Astrocyte (in vitro differentiated cells and primary cell): ENCODE data around the gene APPBP2. TPM values are rescaled to one million over a fixed set of nuclear protein-coding genes. Genes with fewer than 3 reads are reported as not detected.
"Not testable (repeated sequence)": the region's sequence is repeated elsewhere in the genome, so short reads cannot be mapped to it uniquely, and the experiment has no call there.

ENCODE experiments used
- DNase-seq: peaks from one replicate; pipeline ENCODE4 v3.0.0-alpha.2; 2010; ENCODE audit warnings: low read depth
- FAIRE-seq: peaks from 2 replicates; lab custom pipeline; 2011; peaks lifted over from hg19 to GRCh38; lab: Jason Lieb, UNC
- H2AFZ ChIP-seq: 2 replicates; pipeline ENCODE4 v1.6.0; 2012; ENCODE audit warnings: low read depth, low read length, inconsistent platforms
- H3K27ac ChIP-seq: 2 replicates; pipeline ENCODE4 v1.5.1; 2011; ENCODE audit warnings: low read depth, low read length, inconsistent platforms
- H3K27me3 ChIP-seq: 2 replicates; pipeline ENCODE4 v1.6.0; 2011; ENCODE audit warnings: low read length, inconsistent platforms; ENCODE audit not compliant: insufficient read depth
- H3K36me3 ChIP-seq: 2 replicates; pipeline ENCODE4 v1.5.1; 2011; ENCODE audit warnings: low read length, inconsistent platforms; ENCODE audit not compliant: insufficient read depth
- H3K4me1 ChIP-seq: 2 replicates; pipeline ENCODE4 v1.5.1; 2011; ENCODE audit warnings: low read length, inconsistent platforms; ENCODE audit not compliant: insufficient read depth
- H3K4me2 ChIP-seq: 2 replicates; pipeline ENCODE4 v1.6.0; 2012; ENCODE audit warnings: low read length, inconsistent platforms
- H3K4me3 ChIP-seq: 2 replicates; pipeline ENCODE4 v1.5.1; 2011; ENCODE audit warnings: low read depth, mild to moderate bottlenecking, low read length, inconsistent platforms; ENCODE audit not compliant: insufficient read depth
- H3K79me2 ChIP-seq: 2 replicates; pipeline ENCODE4 v1.6.0; 2012; ENCODE audit warnings: mild to moderate bottlenecking, low read length, inconsistent platforms; ENCODE audit not compliant: insufficient read depth
- H3K9ac ChIP-seq: 2 replicates; pipeline ENCODE4 v1.6.0; 2012; ENCODE audit warnings: mild to moderate bottlenecking, low read length, inconsistent platforms
- H3K9me3 ChIP-seq: 2 replicates; pipeline ENCODE4 v1.5.1; 2012; ENCODE audit warnings: low read depth, mild to moderate bottlenecking, low read length, inconsistent platforms; ENCODE audit not compliant: insufficient read depth
- H4K20me1 ChIP-seq: 2 replicates; pipeline ENCODE4 v1.6.0; 2012; ENCODE audit warnings: low read length, inconsistent platforms; ENCODE audit not compliant: insufficient read depth
- H3K27ac Mint-ChIP-seq: one replicate; pipeline ENCODE4 v1.8.0; 2021; ENCODE audit warnings: mild to moderate bottlenecking, mixed read lengths; ENCODE audit not compliant: unreplicated experiment
- H3K27me3 Mint-ChIP-seq: one replicate; pipeline ENCODE4 v1.8.0; 2021; ENCODE audit warnings: low read depth, mixed read lengths; ENCODE audit not compliant: unreplicated experiment
- H3K36me3 Mint-ChIP-seq: one replicate; pipeline ENCODE4 v1.8.0; 2021; ENCODE audit warnings: low read depth, mixed read lengths; ENCODE audit not compliant: unreplicated experiment
- H3K4me1 Mint-ChIP-seq: one replicate; pipeline ENCODE4 v1.8.0; 2021; ENCODE audit warnings: low read depth, mixed read lengths; ENCODE audit not compliant: unreplicated experiment
- H3K4me3 Mint-ChIP-seq: one replicate; pipeline ENCODE4 v1.8.0; 2021; ENCODE audit warnings: mild to moderate bottlenecking, moderate library complexity, mixed read lengths; ENCODE audit not compliant: unreplicated experiment
- H3K9me3 Mint-ChIP-seq: one replicate; pipeline ENCODE4 v1.8.0; 2021; ENCODE audit warnings: mild to moderate bottlenecking, mixed read lengths; ENCODE audit not compliant: unreplicated experiment
- CTCF ChIP-seq: IDR thresholded peaks from 2 replicates; pipeline ENCODE4 v1.5.1; 2011; ENCODE audit warnings: low read depth, mild to moderate bottlenecking, inconsistent platforms, low read length, moderate library complexity; ENCODE audit not compliant: insufficient read depth
- EZH2 ChIP-seq: IDR thresholded peaks from 2 replicates; pipeline ENCODE4 v1.6.1; 2012; ENCODE audit warnings: mild to moderate bottlenecking, low read length, inconsistent platforms; ENCODE audit not compliant: insufficient read depth
- total RNA-seq: library from RNA; stranded (reverse); gene quantifications from 2 replicates; pipeline ENCODE4 v1.2.1, GENCODE V29; 2021

APPBP2 gene
- total RNA-seq, 1 donor from 2014 or later = 53.3 TPM

DNA sequence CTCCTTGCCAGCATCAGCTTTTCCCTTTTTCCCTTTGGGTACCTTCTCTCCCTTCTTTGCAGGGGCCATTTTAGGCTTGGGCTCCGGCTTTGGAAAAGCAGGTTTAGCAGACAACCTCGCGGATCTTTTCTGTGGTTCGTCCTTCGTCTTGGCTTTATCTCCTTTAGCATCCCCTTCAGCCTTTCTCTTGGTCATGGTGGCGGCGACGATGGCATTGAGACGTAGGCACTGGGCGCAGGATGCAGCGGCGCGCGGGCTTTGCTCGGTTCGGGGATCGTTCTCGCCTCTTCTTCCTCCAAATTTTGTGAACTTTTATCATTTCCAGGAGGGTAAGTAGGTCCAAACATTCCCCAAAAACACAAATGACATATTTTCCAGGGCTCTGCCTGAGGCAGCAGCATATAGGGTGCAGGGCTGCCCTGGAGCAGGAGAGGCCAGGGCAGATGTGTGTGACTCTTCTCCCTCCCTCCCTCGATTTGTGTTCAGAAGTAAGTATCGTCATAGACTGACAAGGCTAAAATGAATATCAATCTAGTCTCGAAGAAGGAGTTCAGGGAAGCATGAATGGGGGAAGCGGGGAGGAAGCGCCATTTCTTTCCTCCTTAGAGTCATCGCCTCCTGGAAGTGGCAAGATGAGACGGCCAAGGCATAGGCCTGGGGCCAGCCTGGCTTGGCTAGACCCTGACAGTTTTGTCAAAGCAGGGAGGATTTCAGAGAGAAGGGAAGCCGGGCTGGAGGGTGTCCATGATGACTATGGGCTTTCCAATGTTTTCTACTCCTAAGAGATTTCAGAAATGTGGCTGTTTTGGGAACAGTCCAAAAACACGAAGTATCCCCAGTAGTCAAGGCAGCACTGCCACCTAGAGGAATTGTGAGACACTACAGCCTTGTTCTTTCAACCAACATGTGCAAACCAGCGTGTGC is 90.5 kb downstream of the APPBP2 start:
- Histone ChIP-seq H3K27ac (no peak overlapping the region), H3K79me2 (no peaks in the 10 kb centered on the region), H3K36me3 (no peaks in the 10 kb centered on the region), H3K4me2 (peak overlapping the region; percentile 61), H4K20me1 (no peaks in the 10 kb centered on the region), H2AFZ (peak overlapping the region; percentile 85), H3K4me3 (no peak overlapping the region), H3K27me3 (no peaks in the 10 kb centered on the region), H3K4me1 (peaks cover 4% of the 10 kb centered on the region), H3K9me3 (no peaks in the 10 kb centered on the region), H3K9ac (peak overlapping the region; percentile 46)
- TF ChIP-seq CTCF (peak; percentile 97), EZH2 (no peak)
- H3K9me3 Mint-ChIP-seq = peaks cover 11% of the 10 kb centered on the region
- peak overlapping the region; percentile 4 for H3K4me3 Mint-ChIP-seq
- DNase-seq (peak; percentile 68), FAIRE-seq (peak; percentile 75)
- peaks cover 4% of the 10 kb centered on the region for H3K36me3 Mint-ChIP-seq
- H3K27me3 Mint-ChIP-seq = peaks cover 4% of the 10 kb centered on the region
- peaks cover 2% of the 10 kb centered on the region for H3K4me1 Mint-ChIP-seq
- H3K27ac Mint-ChIP-seq = no peak overlapping the region

DNA sequence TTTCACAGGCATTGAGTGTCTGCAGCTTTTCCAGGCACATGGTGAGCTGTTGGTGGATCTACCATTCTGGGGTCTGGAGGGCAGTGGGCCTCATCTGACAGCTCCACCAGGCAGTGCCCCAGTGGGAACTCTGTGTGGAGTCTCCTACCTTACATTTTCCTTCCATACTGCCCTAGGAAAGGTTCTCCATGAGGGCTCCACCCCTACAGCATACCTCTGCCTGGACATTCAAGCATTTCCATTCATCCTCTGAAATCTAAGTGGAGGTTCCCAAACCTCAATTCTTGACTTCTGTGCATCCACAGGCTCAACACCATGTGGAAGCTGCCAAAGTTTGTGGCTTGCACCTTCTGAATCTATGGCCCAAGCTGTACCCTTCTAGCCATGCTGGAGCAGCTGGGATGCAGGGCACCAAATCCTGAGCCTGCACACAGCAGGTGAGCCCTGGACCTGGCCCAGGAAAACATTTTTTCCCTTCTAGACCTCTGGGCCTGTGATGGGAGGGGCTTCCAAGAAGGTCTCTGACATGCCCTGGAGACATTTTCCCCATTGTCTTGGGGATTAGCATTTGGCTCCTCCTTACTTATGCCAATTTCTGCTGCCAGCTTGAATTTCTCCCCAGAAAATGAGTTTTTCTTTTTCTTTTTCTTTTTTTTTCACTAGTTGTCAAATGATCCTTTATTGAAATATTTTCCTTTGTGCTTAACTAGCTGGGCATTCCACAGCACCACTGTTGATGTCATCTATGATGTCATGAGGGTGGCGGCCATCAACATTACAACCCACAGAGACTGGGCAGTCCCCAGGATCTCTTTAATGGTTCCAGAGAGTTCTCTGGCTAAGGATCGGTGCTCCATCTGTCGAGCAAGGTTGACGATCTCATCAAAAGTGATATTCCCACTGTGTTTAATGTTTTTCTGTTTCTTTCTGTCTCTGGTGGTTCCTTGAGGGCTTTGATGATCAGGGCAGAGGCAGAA is 92.7 kb downstream of the APPBP2 start:
- H3K9me3 Mint-ChIP-seq = peaks cover 11% of the 10 kb centered on the region
- not testable (repeated sequence) for H3K9me3 ChIP-seq

GRCh38 chr17:60430561-60430960 is 95.5 kb downstream of the APPBP2 start:
- not testable (repeated sequence) for H3K36me3 ChIP-seq, H3K9me3 ChIP-seq, H3K27me3 ChIP-seq, H3K27ac ChIP-seq, H3K79me2 ChIP-seq, H3K4me1 Mint-ChIP-seq, H2AFZ ChIP-seq, DNase-seq, H3K4me3 ChIP-seq, H3K4me2 ChIP-seq, H3K27ac Mint-ChIP-seq, FAIRE-seq, H3K4me3 Mint-ChIP-seq, H3K4me1 ChIP-seq, H3K36me3 Mint-ChIP-seq, H3K9ac ChIP-seq, H4K20me1 ChIP-seq
- Mint-ChIP-seq H3K9me3 (peaks cover 11% of the 10 kb centered on the region), H3K27me3 (peaks cover 17% of the 10 kb centered on the region)

More for the DNA sequence above, 92.7 kb downstream of the APPBP2 start:
- not testable (repeated sequence) for H4K20me1 ChIP-seq, H3K4me3 Mint-ChIP-seq, DNase-seq, H2AFZ ChIP-seq, H3K27me3 ChIP-seq, H3K27ac Mint-ChIP-seq, H3K4me3 ChIP-seq, H3K9ac ChIP-seq, H3K4me1 ChIP-seq, H3K4me2 ChIP-seq, H3K27ac ChIP-seq, H3K36me3 ChIP-seq, H3K27me3 Mint-ChIP-seq, H3K79me2 ChIP-seq, H3K36me3 Mint-ChIP-seq, FAIRE-seq, H3K4me1 Mint-ChIP-seq

GRCh38 chr17:60428491-60428890 is 97.6 kb downstream of the APPBP2 start:
- H3K9ac ChIP-seq, H3K27me3 ChIP-seq, H3K4me3 ChIP-seq, H3K4me2 ChIP-seq, H3K36me3 ChIP-seq, H3K9me3 ChIP-seq, H4K20me1 ChIP-seq, H3K4me3 Mint-ChIP-seq, H2AFZ ChIP-seq, H3K36me3 Mint-ChIP-seq, H3K79me2 ChIP-seq, H3K4me1 ChIP-seq, H3K27ac ChIP-seq, FAIRE-seq, DNase-seq, H3K4me1 Mint-ChIP-seq, H3K27ac Mint-ChIP-seq: not testable (repeated sequence)
- Mint-ChIP-seq H3K27me3 (peaks cover 22% of the 10 kb centered on the region), H3K9me3 (peaks cover 11% of the 10 kb centered on the region)
